Right lobe of liver (tissue), 6 donors: ENCODE measurements around the gene TERT. TPM values are rescaled to one million over a fixed set of nuclear protein-coding genes. Genes with fewer than 3 reads are reported as not detected.

Experiments
- ATAC-seq, 4 donors: fragments of 200-7000 bp; cut with Tn5 transposase; one replicate each; pipeline ENCODE4 v1.9.1; 2020; ENCODE audit warnings: mild to moderate bottlenecking in 4 of 4, moderate library complexity in 4 of 4
- DNase-seq, 3 donors: peaks; one replicate each; pipeline ENCODE4 v3.0.0-alpha.2; 2020
- H3K27ac ChIP-seq, 3 donors: fragments of 200-600 bp; one replicate each; pipeline ENCODE4 v1.8.0; 2022
- H3K27me3 ChIP-seq, 2 donors: fragments of 200-600 bp; one replicate each; pipeline ENCODE4 v1.8.0; 2022
- H3K36me3 ChIP-seq, 4 donors: fragments of 200-600 bp; sonication (generic) in 1 of 4; one replicate each; pipeline versions ENCODE4 v1.5.1 to v1.8.0; 2017 to 2022; ENCODE audit warnings: control low read depth in 1 of 4
- H3K4me1 ChIP-seq, 4 donors: fragments of 200-600 bp; sonication (generic) in 1 of 4; one replicate each; pipeline versions ENCODE4 v1.5.1 to v1.8.0; 2017 to 2022; ENCODE audit warnings: control low read depth in 1 of 4
- H3K4me3 ChIP-seq, 3 donors: fragments of 200-600 bp; one replicate each; pipeline ENCODE4 v1.8.0; 2022
- H3K9me3 ChIP-seq, 4 donors: fragments of 200-600 bp; sonication (generic) in 1 of 4; one replicate each; pipeline versions ENCODE4 v1.5.1 to v1.8.0; 2017 to 2022; ENCODE audit warnings: control low read depth in 1 of 4
- CTCF ChIP-seq, 4 donors: fragments of 200-600 bp in 3 of 4; fragments of 450-650 bp in 1 of 4; IDR thresholded peaks; one replicate each; pipeline versions ENCODE4 v1.5.1 to v1.8.0; 2016 to 2022; ENCODE audit warnings: antibody characterized with exemption in 4 of 4, mild to moderate bottlenecking in 2 of 4
- POLR2A ChIP-seq: fragments of 450-650 bp; IDR thresholded peaks from one replicate; pipeline ENCODE4 v1.6.1; 2017; ENCODE audit warnings: antibody characterized with exemption, mild to moderate bottlenecking
- WGBS: methylation state at CpG from one replicate; pipeline ENCODE4 v1.1.6; 2018; ENCODE audit warnings: low coverage, low lambda C conversion rate; ENCODE audit not compliant: insufficient coverage; ENCODE audit errors: missing lambda C conversion rate; 5-methylcytosine and 5-hydroxymethylcytosine counted together
- intact Hi-C, 2 donors: fragments of 100-400 bp; cut with DNase I; formaldehyde crosslinking; loops; one replicate each; pipeline versions ENCODE4 v1.11.2 to v1.14.1; 2022
- total RNA-seq, 6 experiments: library from RNA; depleted of rRNA in 2 of 6; stranded (reverse); fragments of >200 nt in 2 of 6; fragmentation: NEBNext Ultra II Directional in 3 of 6; extraction: Animal tissue kit (Norgen Biotek cat#: 25700) in 3 of 6; gene quantifications; one replicate each; pipeline versions ENCODE4 v1.1.0 to v1.2.4, GENCODE V29; 2016 to 2023
- donor health status: DM: no; HTN: yes; CAD: no.
- donor health status: DM: no; HTN: no; CAD: no.
- donor health status: DM: no; HTN: no; CAD: no.
- donor health status: DM: no; HTN: yes; CAD: no.
- donor health status: DM: no; HTN: yes; CAD: no.

The TERT gene
- total RNA-seq, 6 experiments from 2014 or later: not detected

DNA sequence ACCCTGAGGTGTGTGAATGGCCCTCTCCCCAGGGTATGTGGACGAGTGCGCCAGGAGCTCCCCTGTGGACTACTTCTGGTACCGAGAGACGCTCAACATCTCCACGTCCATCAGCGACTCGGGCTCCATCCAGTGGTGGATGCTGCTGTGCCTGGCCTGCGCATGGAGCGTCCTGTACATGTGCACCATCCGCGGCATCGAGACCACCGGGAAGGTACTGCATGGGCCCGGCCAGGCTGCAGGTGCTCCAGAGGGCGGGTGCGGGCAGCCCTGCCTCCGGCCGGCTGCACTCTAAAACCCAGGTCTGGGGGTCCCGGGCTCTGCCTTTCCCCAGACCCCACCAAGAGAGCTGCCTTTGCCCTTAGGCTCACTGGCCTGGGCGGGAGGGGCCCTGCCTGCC, 82.6 kb downstream of the TERT start:
- Histone ChIP-seq H3K9me3 (no peaks in the 10 kb centered on the region), H3K27me3 (no peaks in the 10 kb centered on the region), H3K4me1 (no peaks in the 10 kb centered on the region), H3K36me3 (no peaks in the 10 kb centered on the region), H3K4me3 (no peak overlapping the region), H3K27ac (no peak overlapping the region)
- WGBS: 71% methylated on average over 1 of the region's 20 CpGs
- intact Hi-C loops: no loop called here
- ATAC-seq (no peak), DNase-seq (peak in 1 of 3 donors; percentile 51)
- TF ChIP-seq CTCF (IDR thresholded peaks at IDR 0.05): no peak
- TF ChIP-seq POLR2A: no peak

- no peaks in the 10 kb centered on the region for H3K9me3 ChIP-seq
- DNase-seq: peak in 1 of 3 donors; percentile 3
- H3K36me3 ChIP-seq: no peaks in the 10 kb centered on the region
- TF ChIP-seq POLR2A: no peak
- no peak for TF ChIP-seq CTCF (IDR thresholded peaks at IDR 0.05)
- WGBS: 79% methylated on average over 7 of the region's 9 CpGs
- no peaks in the 10 kb centered on the region for H3K4me1 ChIP-seq
- no peaks in the 10 kb centered on the region for H3K27me3 ChIP-seq
- H3K27ac ChIP-seq: no peak overlapping the region
- no peak for ATAC-seq
- intact Hi-C loops: no loop called here
- H3K4me3 ChIP-seq: no peak overlapping the region
Observed at GRCh38 chr5:1211701-1212100, 83.2 kb downstream of the TERT start.

GRCh38 chr5:1210832-1211251, 84.0 kb downstream of the TERT start:
- no CpG with 5 or more reads among the region's 21 CpGs for WGBS
- ATAC-seq (no peak), DNase-seq (peak in 2 of 3 donors; percentile 14 to 43)
- Histone ChIP-seq H3K27ac (no peak overlapping the region), H3K9me3 (no peaks in the 10 kb centered on the region), H3K4me3 (no peak overlapping the region), H3K4me1 (no peaks in the 10 kb centered on the region), H3K27me3 (no peaks in the 10 kb centered on the region), H3K36me3 (no peaks in the 10 kb centered on the region)
- no peak for TF ChIP-seq POLR2A
- no peak for TF ChIP-seq CTCF (IDR thresholded peaks at IDR 0.05)
- intact Hi-C loops: no loop called here

- no peaks in the 10 kb centered on the region for H3K27me3 ChIP-seq
- no peak overlapping the region for H3K27ac ChIP-seq
- H3K36me3 ChIP-seq: no peaks in the 10 kb centered on the region
- H3K9me3 ChIP-seq: no peaks in the 10 kb centered on the region
- TF ChIP-seq CTCF (IDR thresholded peaks at IDR 0.05) (no peak), POLR2A (no peak)
- H3K4me3 ChIP-seq: no peak overlapping the region
- DNase-seq (peak in 1 of 3 donors; percentile 33), ATAC-seq (no peak)
- H3K4me1 ChIP-seq: no peaks in the 10 kb centered on the region
- intact Hi-C loops: no loop called here
- WGBS: 63% methylated on average over 6 of the region's 21 CpGs
Observed at GRCh38 chr5:1209896-1210776, 84.7 kb downstream of the TERT start.
